Measurements from ENCODE around the gene MOGAT3. TPM values are rescaled to one million over a fixed set of nuclear protein-coding genes. Genes with fewer than 3 reads are reported as not detected.

The MOGAT3 gene
- total and polyA plus RNA-seq, 9 of the 15 experiments (the other 6 are each of a cell fraction or from before 2014, with no cell fraction given) = 0.07 to 0.17 (median 0.13) TPM; not detected in 6

DNA sequence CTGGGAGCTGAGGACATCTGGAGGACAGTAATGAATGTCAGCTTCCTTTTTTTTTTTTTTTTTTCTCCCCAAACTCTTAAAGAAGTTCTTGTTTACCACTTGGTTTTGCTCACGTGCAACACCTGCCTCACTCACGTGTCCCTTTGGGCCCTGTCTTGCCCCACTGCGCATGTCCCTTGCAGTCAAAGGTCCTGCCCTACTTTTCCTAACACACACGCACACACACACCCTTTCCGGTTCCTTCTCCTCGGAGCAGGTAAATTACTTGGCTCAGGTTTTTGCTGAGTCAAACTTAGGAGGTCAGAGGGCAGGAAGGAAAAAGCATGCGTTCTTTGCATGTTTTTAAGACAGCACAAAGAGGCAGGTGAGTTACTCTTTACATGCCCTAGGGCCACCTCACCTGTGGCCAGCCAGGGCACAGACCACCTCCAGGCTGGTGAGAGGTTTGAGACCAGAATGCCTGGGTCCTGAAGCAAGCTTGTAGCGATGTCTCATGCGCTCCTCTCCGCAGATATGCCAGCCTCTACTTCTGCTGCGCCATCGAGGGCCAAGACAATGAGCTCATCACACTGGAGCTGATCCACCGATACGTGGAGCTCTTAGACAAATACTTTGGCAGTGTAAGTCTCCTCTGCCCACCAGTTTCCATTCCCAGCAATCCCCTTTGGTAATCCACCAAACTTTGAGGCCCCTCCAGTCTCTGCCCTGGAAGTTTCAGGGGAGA, 43.8 kb downstream of the MOGAT3 start (continued):
- TF ChIP-seq RBM22 (IDR thresholded peaks at IDR 0.05; ENCODE audit: low read depth, low read length, poor library complexity, severe bottlenecking) (no peak), ZBED1 (IDR thresholded peaks at IDR 0.05) (no peak), BRCA1 (IDR thresholded peaks at IDR 0.05) (no peak), BRCA1 (CRISPR knock-in tag; IDR thresholded peaks at IDR 0.05) (no peak), ILK (tag; IDR thresholded peaks at IDR 0.05; ENCODE audit: borderline replicate concordance, low read depth) (no peak), ASH1L (IDR thresholded peaks at IDR 0.05; ENCODE audit: borderline replicate concordance, low read depth, partially characterized antibody) (no peak), RFX1 (IDR thresholded peaks at IDR 0.05) (no peak), ZNF583 (CRISPR knock-in tag; IDR thresholded peaks at IDR 0.05) (no peak), ZNF431 (CRISPR knock-in tag; IDR thresholded peaks at IDR 0.05) (no peak), GABPB1 (CRISPR knock-in tag; IDR thresholded peaks at IDR 0.05) (no peak), MAFF (IDR thresholded peaks at IDR 0.05; ENCODE audit: low read length) (peak; percentile 71), ETV5 (CRISPR knock-in tag; IDR thresholded peaks at IDR 0.05; ENCODE audit: low read depth) (0 out of 2 replicates have a peak, but pooled peaks have one; percentile 37), FOXJ3 (CRISPR knock-in tag; IDR thresholded peaks at IDR 0.05) (no peak), ATF7 (IDR thresholded peaks at IDR 0.05) (no peak), CBFA2T2 (conservative IDR thresholded peaks at IDR 0.05) (no peak), ZSCAN29 (IDR thresholded peaks at IDR 0.05) (no peak), SMAD1 (IDR thresholded peaks at IDR 0.05; ENCODE audit: low read depth, low read length, partially characterized antibody) (no peak), ETV1 (tag; conservative IDR thresholded peaks at IDR 0.05; ENCODE audit: low read depth) (no peak), NFATC3 (IDR thresholded peaks at IDR 0.05) (no peak)
- TF ChIP-seq, protein P1, sequence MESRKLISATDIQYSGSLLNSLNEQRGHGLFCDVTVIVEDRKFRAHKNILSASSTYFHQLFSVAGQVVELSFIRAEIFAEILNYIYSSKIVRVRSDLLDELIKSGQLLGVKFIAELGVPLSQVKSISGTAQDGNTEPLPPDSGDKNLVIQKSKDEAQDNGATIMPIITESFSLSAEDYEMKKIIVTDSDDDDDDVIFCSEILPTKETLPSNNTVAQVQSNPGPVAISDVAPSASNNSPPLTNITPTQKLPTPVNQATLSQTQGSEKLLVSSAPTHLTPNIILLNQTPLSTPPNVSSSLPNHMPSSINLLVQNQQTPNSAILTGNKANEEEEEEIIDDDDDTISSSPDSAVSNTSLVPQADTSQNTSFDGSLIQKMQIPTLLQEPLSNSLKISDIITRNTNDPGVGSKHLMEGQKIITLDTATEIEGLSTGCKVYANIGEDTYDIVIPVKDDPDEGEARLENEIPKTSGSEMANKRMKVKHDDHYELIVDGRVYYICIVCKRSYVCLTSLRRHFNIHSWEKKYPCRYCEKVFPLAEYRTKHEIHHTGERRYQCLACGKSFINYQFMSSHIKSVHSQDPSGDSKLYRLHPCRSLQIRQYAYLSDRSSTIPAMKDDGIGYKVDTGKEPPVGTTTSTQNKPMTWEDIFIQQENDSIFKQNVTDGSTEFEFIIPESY (CRISPR knock-in tag; IDR thresholded peaks at IDR 0.05) = no peak
- TF ChIP-seq, protein P2, sequence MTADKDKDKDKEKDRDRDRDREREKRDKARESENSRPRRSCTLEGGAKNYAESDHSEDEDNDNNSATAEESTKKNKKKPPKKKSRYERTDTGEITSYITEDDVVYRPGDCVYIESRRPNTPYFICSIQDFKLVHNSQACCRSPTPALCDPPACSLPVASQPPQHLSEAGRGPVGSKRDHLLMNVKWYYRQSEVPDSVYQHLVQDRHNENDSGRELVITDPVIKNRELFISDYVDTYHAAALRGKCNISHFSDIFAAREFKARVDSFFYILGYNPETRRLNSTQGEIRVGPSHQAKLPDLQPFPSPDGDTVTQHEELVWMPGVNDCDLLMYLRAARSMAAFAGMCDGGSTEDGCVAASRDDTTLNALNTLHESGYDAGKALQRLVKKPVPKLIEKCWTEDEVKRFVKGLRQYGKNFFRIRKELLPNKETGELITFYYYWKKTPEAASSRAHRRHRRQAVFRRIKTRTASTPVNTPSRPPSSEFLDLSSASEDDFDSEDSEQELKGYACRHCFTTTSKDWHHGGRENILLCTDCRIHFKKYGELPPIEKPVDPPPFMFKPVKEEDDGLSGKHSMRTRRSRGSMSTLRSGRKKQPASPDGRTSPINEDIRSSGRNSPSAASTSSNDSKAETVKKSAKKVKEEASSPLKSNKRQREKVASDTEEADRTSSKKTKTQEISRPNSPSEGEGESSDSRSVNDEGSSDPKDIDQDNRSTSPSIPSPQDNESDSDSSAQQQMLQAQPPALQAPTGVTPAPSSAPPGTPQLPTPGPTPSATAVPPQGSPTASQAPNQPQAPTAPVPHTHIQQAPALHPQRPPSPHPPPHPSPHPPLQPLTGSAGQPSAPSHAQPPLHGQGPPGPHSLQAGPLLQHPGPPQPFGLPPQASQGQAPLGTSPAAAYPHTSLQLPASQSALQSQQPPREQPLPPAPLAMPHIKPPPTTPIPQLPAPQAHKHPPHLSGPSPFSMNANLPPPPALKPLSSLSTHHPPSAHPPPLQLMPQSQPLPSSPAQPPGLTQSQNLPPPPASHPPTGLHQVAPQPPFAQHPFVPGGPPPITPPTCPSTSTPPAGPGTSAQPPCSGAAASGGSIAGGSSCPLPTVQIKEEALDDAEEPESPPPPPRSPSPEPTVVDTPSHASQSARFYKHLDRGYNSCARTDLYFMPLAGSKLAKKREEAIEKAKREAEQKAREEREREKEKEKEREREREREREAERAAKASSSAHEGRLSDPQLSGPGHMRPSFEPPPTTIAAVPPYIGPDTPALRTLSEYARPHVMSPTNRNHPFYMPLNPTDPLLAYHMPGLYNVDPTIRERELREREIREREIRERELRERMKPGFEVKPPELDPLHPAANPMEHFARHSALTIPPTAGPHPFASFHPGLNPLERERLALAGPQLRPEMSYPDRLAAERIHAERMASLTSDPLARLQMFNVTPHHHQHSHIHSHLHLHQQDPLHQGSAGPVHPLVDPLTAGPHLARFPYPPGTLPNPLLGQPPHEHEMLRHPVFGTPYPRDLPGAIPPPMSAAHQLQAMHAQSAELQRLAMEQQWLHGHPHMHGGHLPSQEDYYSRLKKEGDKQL (CRISPR knock-in tag; IDR thresholded peaks at IDR 0.05; ENCODE audit: borderline replicate concordance) = no peak
- TF ChIP-seq, protein P3, sequence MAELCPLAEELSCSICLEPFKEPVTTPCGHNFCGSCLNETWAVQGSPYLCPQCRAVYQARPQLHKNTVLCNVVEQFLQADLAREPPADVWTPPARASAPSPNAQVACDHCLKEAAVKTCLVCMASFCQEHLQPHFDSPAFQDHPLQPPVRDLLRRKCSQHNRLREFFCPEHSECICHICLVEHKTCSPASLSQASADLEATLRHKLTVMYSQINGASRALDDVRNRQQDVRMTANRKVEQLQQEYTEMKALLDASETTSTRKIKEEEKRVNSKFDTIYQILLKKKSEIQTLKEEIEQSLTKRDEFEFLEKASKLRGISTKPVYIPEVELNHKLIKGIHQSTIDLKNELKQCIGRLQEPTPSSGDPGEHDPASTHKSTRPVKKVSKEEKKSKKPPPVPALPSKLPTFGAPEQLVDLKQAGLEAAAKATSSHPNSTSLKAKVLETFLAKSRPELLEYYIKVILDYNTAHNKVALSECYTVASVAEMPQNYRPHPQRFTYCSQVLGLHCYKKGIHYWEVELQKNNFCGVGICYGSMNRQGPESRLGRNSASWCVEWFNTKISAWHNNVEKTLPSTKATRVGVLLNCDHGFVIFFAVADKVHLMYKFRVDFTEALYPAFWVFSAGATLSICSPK (IDR thresholded peaks at IDR 0.05; ENCODE audit: borderline replicate concordance) = no peak

Data from K562 (cell line).